Esophagus muscularis mucosa (tissue), 3 donors: Measurements from ENCODE around the gene SLC9A5.

Experiments
- POLR2A ChIP-seq: fragments of 450-650 bp; IDR thresholded peaks from one replicate; pipeline ENCODE4 v1.6.1; 2017; ENCODE audit warnings: antibody characterized with exemption, moderate library complexity, mild to moderate bottlenecking, low read depth
- POLR2AphosphoS5 ChIP-seq, 2 donors: sonication (generic); formaldehyde crosslinking; IDR thresholded peaks; one replicate each; pipeline ENCODE4 v1.6.1; 2017; ENCODE audit warnings: antibody characterized with exemption in 2 of 2
- TF ChIP-seq, protein P1 (sequence below), 3 experiments: fragments of 200-600 bp in 2 of 3; fragments of 450-650 bp in 1 of 3; sonication (generic) in 2 of 3; IDR thresholded peaks; one replicate each; pipeline ENCODE4 v1.5.1; 2017 to 2019; ENCODE audit warnings: antibody characterized with exemption in 3 of 3, mild to moderate bottlenecking in 2 of 3, moderate library complexity in 1 of 3

DNA sequence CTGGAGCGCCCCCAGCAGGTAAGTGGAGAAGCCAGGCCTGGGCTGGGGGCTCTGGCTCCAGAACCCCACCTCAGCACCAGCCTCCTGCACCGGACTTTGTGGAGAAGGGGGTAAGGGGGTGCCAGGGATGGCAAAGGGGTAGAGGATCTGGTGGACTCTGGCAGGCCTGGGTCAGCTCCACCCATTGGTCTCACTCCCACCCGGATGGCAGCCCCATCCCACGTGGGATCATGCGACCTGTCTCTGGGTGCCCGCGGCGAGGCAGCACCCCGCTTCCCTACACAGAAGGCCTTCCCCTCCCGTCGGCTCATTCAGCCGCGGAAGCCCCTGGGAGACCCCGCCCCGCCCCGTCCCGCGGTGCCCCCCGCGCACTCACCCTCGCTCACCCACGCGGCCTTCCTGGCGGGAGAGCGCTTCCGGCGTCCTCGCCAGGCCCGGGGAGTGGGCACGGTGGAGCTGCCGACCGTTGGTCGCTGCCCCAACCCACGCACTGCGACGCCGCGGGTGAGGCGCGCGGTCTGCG, 30.1 kb downstream of the SLC9A5 start:
- TF ChIP-seq POLR2A: no peak
- TF ChIP-seq, protein P1, sequence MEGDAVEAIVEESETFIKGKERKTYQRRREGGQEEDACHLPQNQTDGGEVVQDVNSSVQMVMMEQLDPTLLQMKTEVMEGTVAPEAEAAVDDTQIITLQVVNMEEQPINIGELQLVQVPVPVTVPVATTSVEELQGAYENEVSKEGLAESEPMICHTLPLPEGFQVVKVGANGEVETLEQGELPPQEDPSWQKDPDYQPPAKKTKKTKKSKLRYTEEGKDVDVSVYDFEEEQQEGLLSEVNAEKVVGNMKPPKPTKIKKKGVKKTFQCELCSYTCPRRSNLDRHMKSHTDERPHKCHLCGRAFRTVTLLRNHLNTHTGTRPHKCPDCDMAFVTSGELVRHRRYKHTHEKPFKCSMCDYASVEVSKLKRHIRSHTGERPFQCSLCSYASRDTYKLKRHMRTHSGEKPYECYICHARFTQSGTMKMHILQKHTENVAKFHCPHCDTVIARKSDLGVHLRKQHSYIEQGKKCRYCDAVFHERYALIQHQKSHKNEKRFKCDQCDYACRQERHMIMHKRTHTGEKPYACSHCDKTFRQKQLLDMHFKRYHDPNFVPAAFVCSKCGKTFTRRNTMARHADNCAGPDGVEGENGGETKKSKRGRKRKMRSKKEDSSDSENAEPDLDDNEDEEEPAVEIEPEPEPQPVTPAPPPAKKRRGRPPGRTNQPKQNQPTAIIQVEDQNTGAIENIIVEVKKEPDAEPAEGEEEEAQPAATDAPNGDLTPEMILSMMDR (IDR thresholded peaks at IDR 0.05): no peak
- TF ChIP-seq POLR2AphosphoS5 (IDR thresholded peaks at IDR 0.05): no peak
